GM19240 (cell line): ENCODE measurements around the gene ZIC2.

Source experiments
- DNase-seq: peaks from one replicate; pipeline ENCODE4 v3.0.0; 2011; ENCODE audit warnings: low spot score; ENCODE audit not compliant: insufficient read length

Gene ZIC2

GRCh38 chr13:99974296-99974938 is 7.2 kb upstream of the ZIC2 start:
- DNase-seq, result no peak

- DNase-seq, result no peak
Measured at GRCh38 chr13:99974939-99975561, 6.5 kb upstream of the ZIC2 start.

- DNase-seq, result no peak
Measured at GRCh38 chr13:99975626-99976025, 6.0 kb upstream of the ZIC2 start.

- no peak for DNase-seq
Measured at GRCh38 chr13:99976575-99976974, 5.0 kb upstream of the ZIC2 start.

GRCh38 chr13:99977334-99977911 is 4.2 kb upstream of the ZIC2 start:
- DNase-seq, result no peak

DNA sequence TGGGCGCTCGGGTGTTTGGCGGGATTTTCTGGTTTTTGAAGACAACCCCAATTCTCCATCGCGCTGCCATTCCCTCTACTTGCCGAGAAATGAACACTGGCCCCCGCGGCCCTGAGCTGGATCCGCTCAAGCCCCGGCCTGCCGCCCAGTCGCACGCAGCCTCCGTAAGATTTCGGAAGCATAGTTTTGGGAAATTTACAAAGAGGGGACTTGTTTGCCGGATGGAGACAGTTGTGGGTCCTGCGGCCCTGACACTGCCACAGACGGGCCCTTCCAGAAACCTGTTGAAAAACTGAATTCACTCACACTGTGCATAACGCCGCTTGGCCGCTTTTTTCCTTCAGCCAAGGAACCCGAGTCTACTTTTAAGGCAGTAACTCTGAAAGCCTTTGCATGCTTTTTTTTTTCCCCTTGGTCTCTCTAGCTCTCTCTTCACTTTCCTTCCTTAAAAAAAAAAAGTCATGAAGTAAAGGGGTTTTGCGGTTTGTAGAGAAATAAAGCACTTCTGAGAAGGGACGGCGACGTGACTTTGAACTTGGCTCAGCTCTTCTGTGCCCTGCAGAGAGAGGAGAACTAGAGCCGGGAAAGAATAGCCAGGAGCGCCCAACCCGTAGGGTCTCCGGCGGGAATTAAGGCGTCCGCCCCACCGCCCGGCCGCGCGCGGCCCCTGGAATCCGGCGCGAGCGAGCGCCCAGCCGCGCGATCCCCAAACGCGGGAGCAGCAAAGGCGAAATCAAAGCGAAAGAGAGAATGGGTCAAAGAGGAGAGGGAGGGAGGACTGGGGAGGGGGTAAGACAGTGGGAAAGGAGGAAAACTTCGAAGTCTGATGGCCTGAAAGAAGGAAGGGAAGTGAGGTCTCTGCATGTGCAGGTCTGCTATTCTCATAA is 3.4 kb upstream of the ZIC2 start:
- DNase-seq, result no peak

- no peak for DNase-seq
Measured at GRCh38 chr13:99978799-99979452, 2.7 kb upstream of the ZIC2 start.

GRCh38 chr13:99979453-99980200 is 2.0 kb upstream of the ZIC2 start:
- no peak for DNase-seq

DNA sequence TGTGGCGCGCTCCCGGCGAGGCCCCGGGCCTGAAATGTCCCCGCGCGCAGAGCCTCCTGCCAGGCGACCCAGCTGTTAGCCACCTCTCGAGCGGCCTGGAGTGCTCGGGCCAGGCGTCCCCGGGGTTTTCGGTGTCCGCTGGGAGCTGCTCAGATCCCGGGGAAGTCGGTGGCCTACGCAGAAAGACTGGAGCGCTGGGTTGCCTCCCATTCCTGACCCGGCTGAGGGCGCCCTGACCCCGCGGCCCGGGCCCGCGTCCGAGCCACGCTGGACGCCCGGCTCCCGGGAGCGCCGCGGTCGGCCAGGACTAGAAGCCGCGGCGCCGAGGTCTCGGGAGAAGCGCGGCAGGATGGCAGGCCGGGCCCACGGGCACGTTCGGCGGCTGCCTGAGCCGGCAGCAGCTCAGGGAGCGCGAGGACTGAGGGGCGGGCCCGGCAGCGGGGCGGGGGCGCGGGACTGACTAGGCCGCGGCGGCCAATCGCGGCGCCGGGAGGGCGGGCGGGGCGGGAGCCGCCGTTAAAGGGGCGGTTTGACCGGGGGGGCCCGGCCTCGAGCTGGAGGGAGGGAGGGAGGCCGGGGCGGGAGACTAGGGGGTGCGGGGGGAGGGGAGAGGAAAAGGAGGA is 1.3 kb upstream of the ZIC2 start:
- no peak for DNase-seq

GRCh38 chr13:99980824-99981734 is 505 bp upstream of the ZIC2 start:
- no peak for DNase-seq

DNA sequence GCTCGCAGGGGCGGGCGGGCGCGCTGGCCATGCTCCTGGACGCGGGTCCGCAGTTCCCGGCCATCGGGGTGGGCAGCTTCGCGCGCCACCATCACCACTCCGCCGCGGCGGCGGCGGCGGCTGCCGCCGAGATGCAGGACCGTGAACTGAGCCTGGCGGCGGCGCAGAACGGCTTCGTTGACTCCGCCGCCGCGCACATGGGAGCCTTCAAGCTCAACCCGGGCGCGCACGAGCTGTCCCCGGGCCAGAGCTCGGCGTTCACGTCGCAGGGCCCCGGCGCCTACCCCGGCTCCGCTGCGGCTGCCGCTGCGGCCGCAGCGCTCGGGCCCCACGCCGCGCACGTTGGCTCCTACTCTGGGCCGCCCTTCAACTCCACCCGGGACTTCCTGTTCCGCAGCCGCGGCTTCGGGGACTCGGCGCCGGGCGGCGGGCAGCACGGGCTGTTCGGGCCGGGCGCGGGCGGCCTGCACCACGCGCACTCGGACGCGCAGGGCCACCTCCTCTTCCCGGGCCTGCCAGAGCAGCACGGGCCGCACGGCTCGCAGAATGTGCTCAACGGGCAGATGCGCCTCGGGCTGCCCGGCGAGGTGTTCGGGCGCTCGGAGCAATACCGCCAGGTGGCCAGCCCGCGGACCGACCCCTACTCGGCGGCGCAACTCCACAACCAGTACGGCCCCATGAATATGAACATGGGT is 599 bp downstream of the ZIC2 start:
- DNase-seq, result no peak

DNA sequence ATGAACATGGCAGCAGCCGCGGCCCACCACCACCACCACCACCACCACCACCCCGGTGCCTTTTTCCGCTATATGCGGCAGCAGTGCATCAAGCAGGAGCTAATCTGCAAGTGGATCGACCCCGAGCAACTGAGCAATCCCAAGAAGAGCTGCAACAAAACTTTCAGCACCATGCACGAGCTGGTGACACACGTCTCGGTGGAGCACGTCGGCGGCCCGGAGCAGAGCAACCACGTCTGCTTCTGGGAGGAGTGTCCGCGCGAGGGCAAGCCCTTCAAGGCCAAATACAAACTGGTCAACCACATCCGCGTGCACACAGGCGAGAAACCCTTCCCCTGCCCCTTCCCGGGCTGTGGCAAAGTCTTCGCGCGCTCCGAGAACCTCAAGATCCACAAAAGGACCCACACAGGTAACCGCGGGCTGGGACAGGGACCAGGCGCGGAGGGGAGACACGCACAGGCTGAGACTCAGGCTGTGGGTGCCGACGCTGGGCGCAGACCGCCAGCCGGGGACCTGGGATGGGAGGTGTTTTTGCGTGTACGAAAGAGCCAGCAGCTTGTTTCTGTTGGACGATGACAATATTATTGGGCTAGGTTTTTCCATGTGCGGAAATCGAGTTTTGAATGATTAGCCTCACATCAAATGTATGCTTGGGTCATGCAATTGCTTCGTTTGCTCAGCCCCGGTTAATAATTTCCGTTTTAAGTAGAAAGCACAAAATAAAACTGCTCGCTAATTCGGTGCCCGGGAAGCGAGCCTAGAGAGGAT is 1.3 kb downstream of the ZIC2 start:
- DNase-seq, result no peak

DNA sequence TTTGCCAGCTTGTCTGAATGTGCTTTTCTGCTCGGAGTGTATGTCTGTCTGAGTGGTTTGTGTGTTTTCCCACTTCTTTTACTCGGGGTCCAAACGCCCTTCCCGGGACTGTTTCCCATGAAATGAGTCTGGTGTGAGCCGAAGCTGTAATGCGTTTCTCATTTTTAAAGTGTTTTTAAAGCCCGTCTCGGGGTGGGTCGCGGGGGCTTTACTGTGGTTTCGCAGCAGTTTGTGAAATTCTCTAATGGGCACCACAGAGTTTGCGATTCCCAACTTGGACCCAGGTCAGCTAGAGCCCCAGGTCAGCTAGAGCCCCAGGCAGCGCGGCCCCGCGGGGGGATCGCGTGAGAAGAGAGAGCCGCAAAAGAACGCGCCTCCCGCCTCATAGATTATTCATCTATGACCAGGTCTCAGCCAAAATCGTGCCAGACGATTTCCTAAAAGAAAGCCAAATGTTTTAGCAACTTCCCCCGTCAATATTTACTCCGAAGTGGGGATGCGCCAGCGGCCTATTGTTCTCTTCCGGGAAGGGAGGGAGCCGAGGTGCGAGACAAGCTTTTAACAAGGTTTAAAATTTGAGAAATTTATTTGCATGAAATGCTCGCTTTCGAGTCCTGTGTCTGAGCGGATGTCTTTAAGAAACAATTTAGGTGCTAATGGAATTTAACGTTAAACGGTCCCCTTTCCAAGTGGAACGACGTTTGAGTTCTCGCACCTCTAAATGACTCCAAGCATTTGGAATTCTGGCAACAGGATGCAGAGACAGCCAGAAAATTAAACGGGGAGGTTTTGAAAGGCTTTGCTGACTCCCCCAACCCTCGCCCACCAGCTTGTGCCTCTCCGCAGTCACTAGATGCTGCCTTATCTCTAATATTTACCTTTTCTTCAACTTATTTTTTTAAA is 2.2 kb downstream of the ZIC2 start:
- DNase-seq, result no peak

- DNase-seq, result no peak
Measured at GRCh38 chr13:99984461-99985240, 3.1 kb downstream of the ZIC2 start.

GRCh38 chr13:99985241-99985874 is 3.8 kb downstream of the ZIC2 start:
- no peak for DNase-seq
